NCI-H1417 treated with DMSO at 0.1 percent for 48 hours (cell line): ENCODE measurements around the gene CAPN9.
"Not testable (repeated sequence)": the region's sequence is repeated elsewhere in the genome, so short reads cannot be mapped to it uniquely, and the experiment has no call there.

Experiments used
- DNase-seq: peaks from one replicate; lab custom pipeline; 2025; lab: John Stamatoyannopoulos, UW

The CAPN9 gene

GRCh38 chr1:230749150-230749549 lies 2.0 kb downstream of the CAPN9 start:
- no peak for DNase-seq

GRCh38 chr1:230749635-230750034 lies 2.4 kb downstream of the CAPN9 start:
- DNase-seq, result no peak

DNA sequence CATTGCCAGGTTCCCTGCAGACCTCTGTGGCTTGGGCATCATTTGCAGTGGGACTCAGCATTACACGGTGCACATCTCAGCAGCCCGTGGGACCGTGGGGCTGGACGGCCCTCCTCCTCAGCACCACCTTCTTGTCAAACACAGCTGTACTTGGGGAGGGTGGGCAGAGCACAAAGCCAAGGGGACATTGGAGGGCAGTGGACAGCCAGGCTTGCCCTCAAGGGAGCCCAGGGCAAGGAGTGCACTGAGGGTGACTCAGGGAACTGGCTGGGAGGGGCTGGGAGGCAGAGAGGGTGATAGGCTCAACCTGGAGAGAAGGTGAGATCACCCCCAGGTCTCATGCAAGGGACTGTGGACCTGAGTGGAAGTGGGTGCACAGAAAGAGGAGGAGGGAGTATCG lies 3.4 kb downstream of the CAPN9 start:
- no peak for DNase-seq

DNA sequence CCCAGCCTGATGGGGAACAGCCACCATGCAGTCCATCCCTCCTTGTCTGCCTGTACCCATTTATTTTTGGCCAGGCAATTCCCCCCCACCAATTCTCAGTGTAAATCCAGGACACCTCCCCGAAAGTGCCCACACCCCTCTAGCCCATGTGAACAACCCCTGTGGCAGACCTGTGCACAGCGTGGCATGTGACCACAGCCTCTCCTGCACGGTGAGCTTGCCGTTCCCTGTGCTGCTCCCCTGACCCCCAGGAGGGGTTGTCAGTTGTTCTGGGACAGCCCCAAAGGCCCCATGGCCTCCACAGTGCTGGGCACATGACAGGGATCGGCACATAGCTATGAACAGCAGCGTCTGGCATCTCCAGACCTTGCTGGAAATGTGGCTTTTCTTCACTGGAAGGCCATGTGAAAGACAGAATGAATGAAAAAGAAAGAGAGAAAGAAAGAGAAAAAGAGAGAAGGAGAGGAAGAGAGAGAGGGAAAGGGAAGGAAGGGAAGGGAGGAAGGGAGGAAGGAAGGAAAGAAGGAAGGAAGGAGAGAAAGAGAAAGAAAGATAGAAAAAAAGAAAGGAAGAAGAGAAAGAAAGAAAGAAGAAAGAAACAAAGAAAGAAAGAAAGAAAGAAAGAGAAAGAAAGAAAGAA lies 3.9 kb downstream of the CAPN9 start:
- no peak for DNase-seq

DNA sequence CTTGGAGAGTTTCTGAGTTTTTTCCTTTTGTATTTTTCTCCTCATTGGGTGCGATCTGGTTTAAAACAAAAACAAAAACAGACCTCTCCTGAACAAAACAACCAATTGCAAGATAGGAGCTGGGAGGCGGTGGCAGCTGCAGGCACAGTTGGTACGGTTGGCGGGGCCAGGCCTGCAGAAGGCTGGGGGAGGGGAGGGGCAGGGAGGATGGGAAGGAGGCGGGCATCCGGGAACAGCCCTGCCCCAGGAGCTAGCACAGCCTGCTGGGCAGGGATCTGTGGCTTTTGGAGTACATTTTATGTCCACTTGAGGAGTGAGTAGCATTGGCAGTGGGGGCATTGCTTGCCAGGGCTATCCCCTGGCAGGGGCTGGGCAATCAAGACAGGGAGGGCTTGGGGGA lies 5.2 kb downstream of the CAPN9 start:
- peak; percentile 77 for DNase-seq

- DNase-seq, result no peak
Measured at GRCh38 chr1:230753191-230753585, 6.0 kb downstream of the CAPN9 start.

DNA sequence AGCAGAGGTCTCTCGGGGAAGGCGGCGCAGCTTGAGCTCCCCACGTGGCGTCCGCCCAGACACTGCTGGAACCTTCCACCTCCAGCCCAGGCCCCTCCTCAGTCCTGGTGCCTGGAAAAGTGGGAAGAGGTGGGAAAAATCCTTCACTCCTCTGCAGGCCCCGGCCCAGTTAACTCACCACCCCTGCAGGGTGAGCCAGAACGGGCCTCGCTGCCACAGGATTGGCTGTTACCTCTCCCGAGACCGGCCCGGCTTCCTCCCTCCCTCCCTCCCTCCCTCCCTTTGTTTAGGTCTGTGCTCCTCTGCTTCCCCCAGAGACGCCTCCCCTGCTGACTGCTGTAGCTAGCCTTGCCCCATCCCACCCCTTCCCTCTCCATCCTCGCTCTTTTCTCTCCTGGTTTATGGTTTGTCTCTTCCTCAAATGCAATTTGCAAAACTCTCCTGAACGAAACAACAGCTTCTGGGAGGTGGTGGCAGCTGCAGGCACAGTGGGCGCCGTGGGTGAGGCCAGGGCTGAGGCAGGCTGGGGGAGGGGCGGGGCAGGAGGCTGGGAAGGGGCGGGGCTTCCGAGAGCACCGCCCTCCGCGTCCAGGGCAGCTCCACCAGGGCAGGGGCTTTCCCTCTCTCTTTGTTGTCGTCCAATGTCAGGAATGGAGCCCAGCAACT lies 6.5 kb downstream of the CAPN9 start:
- peak; percentile 76 for DNase-seq

GRCh38 chr1:230754796-230755195 lies 7.6 kb downstream of the CAPN9 start:
- no peak for DNase-seq

DNA sequence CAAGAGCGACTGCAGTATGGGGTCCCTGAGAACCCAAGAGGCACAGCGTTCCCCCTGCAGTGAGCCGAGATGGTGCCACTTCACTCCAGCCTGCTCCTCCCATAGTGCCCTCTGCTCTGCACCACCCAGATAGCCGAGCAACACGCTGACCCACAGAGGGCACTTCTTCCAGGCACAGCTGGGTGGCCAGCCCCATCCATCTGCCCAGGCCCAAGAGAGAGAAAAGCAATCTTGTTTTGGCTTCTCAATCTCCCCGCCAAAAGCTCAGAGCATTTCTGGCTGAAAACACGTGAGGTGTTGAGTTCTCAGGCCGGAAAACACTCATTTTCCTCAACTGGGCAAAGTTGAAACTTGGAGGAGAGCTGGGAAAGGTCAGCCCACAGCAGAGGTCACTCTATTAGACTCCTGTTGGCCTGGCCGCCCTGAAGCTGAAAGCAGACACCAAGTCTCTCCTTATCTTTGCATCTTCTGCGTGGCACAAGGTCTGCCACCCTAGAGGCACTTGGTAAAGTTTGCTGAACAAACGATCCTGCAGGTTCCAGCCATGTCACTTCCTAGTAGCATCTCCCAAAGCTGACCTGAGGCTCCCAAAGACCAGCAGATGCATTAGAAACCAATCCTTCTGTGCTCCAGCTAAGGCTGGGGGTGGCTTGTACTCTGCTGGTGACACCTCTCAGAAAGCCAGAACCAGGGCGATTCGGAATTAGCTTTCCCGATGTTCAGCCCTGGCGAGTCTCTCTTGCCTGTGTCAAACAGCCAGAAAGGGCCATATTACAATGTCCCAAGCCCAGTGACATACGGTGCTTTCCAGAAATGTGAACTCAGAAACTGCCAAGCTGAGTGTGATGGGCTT lies 10.9 kb downstream of the CAPN9 start:
- DNase-seq, result no peak

DNA sequence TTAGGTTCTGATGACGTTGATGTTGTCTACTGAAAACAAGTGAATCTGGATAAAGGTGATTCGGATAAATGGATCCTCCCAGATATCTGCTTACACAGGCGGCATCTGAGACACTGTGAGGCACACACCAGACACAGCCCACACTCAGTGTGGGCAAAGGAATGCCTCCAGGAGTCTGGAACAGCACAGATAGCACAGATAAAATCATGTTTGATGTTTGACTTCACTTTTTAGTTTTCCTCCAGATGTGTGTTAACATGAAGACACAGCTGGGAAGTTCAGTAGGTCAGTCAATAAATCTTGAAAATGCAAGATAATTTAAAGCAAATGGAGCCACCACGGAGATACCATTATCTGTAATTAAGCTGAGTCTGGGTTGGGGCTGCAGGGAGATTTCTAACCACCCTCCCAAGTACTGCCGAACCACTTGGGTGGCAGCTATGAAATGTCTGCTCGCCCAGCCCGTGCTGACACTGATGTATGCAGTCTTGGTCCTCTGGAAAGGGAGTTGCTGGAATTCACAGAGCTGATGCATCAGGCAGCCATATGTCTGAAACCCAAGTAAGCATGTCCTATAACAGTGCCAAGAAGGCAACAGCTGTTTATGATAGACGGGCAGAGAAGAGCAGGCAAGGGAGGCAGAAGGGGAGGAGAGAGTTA lies 11.7 kb downstream of the CAPN9 start:
- DNase-seq, result no peak

DNA sequence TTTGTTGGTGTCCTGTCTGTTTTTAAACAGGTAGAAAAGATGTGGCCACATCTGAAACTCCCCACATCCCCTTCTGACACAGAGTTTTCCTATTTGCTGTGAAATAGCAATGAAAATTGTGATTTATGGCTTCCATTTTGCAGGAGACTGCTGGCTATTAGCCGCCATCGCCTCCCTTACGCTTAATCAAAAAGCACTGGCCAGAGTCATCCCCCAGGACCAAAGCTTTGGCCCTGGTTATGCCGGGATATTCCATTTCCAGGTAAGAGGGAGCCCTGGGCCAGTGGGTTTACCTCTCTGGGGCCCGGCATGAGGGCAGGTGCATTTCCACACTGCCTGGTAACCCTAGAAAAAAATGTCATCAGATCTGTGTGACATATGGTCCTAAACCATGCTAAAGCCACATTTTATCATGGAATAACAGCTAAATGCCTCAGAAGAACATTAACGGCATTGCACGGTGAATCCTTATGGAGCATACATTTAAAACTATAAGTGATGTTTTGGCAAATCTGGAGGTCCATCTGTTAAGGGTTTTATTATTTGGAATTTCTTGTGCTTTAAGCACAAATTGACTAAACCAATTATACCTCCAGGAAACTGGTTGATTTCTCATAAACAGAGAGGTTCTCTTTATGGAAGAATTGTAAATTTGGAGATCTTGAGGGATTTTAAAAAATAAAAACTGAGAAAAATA lies 12.3 kb downstream of the CAPN9 start:
- no peak for DNase-seq

- DNase-seq, result no peak
Measured at GRCh38 chr1:230760360-230760827, 13.2 kb downstream of the CAPN9 start.

- DNase-seq, result no peak
Measured at GRCh38 chr1:230761443-230762167, 14.4 kb downstream of the CAPN9 start.

DNA sequence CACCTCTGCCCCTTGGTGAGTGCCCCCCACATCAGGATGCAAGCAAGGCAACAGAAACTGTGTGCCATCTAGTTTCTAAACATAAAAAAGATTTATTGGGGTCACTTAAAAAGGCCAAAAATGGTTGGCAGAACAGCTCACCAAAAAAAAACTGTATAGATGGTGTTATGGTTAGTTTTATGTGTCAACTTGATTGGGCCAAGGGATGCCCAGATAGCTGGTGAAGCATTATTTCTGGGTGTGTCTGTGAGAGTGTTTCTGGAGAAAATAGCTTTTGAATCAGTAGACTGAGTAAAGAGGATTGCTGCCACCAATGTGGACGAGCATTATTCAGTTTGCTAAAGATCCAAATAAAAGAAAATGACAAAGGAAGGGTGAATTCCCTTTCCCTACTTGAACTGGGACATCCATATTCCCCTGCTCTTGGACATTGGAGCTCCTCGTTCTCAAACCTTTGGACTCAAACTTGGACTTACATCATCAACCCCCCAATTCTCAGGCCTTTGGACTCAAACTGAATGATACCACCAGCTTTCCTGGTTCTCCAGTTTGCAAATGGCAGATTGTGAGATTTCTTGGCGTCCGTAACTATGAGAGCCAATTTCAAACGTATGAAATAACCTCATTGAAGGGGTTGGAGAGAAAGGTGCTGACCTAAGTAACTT lies 16.9 kb downstream of the CAPN9 start:
- no peak for DNase-seq

GRCh38 chr1:230766318-230766717 lies 19.1 kb downstream of the CAPN9 start:
- DNase-seq, result no peak

GRCh38 chr1:230767859-230768612 lies 20.8 kb downstream of the CAPN9 start:
- not testable (repeated sequence) for DNase-seq

GRCh38 chr1:230768903-230769570 lies 21.8 kb downstream of the CAPN9 start:
- DNase-seq, result no peak

GRCh38 chr1:230770317-230770716 lies 23.1 kb downstream of the CAPN9 start:
- no peak for DNase-seq

DNA sequence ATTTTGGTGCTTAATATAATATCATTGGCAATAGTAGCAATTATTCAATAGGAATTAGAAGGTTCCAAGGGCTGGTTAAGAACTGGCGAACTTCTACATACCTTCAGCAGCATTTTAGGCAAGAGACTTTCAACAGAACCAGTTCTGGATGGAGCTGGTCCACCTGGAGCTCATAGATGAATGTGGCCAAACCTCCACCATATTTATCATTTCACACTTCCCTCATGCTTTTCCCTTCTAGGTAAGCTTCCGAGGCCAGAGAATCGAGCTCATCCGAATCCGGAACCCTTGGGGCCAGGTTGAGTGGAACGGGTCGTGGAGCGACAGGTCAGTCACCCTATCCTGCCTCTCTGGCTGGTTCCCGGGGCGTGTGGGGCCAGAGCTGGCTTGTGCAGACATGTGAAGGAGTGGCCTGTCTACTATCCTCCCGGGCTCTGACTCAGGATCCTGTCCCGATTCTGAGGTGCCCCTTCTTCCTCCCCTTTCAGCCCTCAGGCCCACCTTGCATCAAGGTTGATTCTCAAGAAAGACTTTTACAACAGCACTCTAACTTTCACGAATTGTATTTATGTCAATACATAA lies 24.7 kb downstream of the CAPN9 start:
- DNase-seq, result no peak
